ENCODE results near the gene AKAP3. TPM values are rescaled to one million over a fixed set of nuclear protein-coding genes. Genes with fewer than 3 reads are reported as not detected.

Gene AKAP3
- polyA plus RNA-seq, 12 donors: 0.76 to 1.4 (median 1.0) TPM; not detected in 2

- no peak for DNase-seq
These were observed 44.9 kb downstream of the AKAP3 start for GRCh38 chr12:4603946-4604345.

GRCh38 chr12:4603421-4603820, 45.4 kb downstream of the AKAP3 start:
- DNase-seq: no peak

- DNase-seq: no peak
These were observed 53.0 kb downstream of the AKAP3 start for GRCh38 chr12:4595881-4596280.

DNA sequence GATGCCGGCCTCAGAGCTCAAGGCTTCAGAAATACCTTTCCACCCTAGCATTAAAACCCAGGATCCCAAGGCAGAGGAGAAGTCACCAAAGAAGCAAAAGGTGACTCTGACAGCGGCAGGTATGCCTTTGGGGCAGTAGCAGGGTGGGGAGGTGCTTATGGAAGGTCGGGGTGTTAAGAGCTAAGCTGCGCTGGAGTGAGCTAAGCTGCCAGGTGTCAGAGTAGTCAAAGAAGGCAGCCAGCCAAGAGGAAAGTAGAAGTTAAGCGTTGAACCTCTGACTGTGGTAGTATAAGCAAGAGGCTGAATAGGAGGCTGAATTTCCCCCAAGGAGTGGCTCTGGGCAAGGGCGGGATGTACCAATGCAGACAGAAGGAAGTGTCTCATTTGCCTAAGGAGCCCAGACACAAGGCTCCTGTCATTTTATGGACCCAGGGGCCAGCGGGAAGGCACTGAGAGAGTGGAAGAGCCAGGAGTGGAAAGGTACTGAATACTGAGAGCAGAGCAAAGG, 57.6 kb downstream of the AKAP3 start:
- no peak for DNase-seq

GRCh38 chr12:4589941-4590340, 58.9 kb downstream of the AKAP3 start:
- DNase-seq: no peak

- DNase-seq: no peak
These were observed 59.9 kb downstream of the AKAP3 start for GRCh38 chr12:4588916-4589315.

DNA sequence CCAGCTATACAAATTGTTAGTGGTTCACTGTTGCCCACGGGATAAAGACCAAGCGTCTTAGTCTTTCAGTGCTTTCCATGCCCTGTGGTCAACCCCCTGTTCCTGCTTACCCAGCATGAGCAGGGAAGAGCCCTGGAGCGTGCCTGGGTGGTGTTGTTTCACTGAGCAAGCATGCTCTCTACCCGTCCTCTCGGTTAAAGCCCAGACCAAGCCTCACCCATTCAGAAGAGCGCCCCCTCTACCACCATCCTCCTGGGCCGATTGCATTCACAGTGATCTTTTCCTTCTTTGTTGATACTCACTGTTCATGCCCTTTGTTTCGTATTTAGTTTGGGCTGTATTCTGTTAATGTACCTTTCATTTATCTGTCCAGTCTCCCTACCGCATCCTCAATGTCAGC, 61.7 kb downstream of the AKAP3 start:
- DNase-seq: no peak

- DNase-seq: no peak
These were observed 62.4 kb downstream of the AKAP3 start for GRCh38 chr12:4586500-4586899.

DNA sequence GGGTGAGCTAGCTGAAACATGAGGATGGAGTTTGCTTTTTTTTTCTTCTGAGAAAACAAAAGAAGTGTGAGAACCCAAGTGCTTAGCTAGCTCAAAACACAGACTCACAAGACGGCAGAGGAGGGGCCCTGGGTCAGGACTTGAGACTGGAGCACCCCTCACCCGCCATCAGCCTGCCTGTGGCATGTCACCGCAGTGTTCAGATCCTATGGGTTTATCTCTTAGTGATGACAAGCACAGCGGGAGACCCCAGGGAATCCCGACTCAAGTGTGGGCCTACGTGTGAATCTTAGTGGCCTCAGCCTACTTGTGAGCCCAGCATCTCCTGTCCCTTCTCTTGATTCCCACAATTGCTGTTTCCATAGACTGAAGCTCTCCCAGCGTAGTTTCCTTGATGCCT, 64.0 kb downstream of the AKAP3 start:
- no peak for DNase-seq

DNA sequence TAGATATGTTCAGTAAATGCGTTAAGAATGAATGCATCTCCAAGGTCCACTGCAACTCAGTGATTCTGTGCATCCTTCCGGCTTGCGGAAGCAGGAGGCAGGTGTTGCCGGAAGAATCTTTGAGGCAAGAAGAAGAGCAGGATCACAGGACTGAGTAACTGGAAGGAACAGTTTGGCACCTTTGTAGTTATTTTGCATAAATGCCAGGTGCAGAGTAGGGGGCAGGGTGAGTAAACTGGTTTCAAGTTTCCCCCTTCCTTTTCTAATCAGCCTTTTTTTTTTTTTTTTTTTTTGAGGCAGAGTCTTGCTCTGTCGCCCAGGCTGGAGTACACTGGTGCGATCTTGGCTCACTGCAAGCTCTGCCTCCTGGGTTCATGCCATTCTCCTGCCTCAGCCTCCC, 64.6 kb downstream of the AKAP3 start:
- no peak for DNase-seq

DNA sequence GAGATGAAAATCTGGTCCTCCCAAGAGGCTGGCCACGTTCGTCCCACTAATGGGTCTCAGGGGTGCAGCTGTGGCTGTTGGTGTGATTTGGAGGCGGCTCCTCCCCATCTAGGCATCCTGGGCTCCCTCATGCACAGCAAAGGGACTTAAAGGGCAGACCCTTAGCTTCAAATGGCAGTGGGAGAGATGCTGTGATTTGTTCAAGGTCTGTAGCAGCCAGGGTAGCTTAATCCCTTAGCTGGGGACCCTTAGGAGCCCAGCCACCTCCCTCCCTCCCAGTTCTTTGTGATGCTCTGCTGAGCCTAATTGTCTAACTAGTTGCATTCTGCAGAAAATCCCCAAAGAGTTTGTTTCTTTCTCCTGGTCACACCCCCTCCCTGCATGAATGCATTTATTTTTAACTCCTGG, 68.6 kb downstream of the AKAP3 start:
- DNase-seq: no peak

DNA sequence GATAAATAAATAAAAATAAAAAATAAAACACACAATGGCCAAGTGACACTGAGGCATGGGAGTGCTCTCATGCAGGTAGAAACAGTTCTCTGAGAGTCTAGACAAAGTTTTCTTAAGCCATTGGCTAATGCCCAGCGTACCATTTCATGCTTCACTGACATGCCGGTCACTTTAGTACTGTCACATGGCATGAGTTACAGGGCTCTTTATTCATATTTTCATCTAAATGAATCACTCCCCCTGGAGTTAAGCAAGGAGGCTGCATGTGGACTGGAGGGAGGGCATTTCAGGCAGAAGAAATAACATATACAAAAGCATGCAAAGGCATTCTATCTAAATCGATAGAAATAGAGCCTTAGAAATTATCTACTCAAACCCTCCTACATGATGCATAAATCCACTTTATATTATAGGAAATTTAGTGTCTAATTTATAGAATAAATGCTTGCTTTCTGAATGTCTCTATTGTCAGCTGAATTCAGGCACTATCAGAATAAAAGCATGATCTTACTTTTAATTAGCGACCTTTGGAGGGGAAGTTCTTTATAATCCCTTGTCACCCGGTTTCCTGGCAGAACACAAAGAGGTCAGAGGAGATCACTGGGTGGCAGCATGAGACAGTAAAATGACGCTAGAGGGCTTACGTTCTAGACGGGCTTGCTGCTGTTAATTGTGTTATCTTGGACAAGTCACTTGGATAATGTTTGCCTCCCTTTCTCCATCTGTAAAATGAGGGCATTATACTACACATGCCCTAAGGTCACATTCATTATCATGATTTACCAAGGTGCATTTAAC, 69.3 kb downstream of the AKAP3 start:
- no peak for DNase-seq

- no peak for DNase-seq
These were observed 76.2 kb downstream of the AKAP3 start for GRCh38 chr12:4572680-4573079.

DNA sequence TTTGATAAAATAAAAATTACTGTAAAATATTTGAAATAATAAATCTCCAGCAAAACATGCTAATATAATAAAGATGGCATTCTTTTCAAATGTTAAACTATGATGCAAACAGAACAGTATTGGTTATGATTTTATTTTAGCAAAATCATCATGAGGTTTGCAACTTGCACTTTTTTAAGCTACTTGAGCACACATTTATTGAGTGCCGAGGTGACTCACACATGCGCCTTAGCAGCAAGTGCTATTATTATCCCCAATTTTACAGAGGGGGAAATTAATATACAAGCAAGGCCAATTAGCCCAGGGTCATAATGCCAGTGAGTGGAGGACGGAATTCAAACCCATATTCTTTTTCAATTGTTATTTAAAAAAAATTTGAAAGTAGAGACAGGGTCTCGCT, 79.6 kb downstream of the AKAP3 start:
- DNase-seq: no peak

GRCh38 chr12:4567073-4567881, 81.6 kb downstream of the AKAP3 start:
- peak; percentile 21 for DNase-seq

DNA sequence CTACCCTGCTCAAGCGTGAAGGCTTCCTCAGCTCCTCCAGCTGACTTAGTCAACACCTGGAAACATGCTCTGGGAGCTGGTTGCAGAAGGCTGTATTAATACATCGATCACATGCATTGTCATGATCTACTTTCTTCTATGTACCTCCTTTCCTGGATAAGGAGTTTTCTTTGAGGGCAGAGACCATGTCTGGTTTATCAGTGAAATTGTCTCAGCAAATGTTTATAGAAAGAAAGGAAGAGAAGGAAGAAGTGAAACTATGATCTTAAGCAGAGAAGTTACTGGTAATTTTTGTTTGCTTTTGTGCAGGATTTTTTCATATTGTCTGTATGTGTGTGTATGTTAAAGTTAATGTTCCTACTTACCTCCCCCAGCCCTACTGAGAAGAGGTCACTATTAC, 82.4 kb downstream of the AKAP3 start:
- DNase-seq: no peak

Other genes starting within 250 kb of the AKAP3 start
- 10 to 100 TPM in 11 of 12 donors, not detected in 1; 12.8 to 49.3 (median 37.2) TPM for gene FGF6, start 203.2 kb downstream of the AKAP3 start, polyA plus RNA-seq (ENCODE audit: insufficient read length in 12 of 12)
- 10 to 100 TPM in 9 of 12 donors, 1 to 10 TPM in 2, not detected in 1; 6.7 to 27.6 (median 13.5) TPM for gene RAD51AP1, start 110.2 kb downstream of the AKAP3 start, polyA plus RNA-seq (ENCODE audit: insufficient read length in 12 of 12)
- gene DYRK4, start 86.8 kb downstream of the AKAP3 start, polyA plus RNA-seq (ENCODE audit: insufficient read length in 12 of 12): 10 to 100 TPM in 10 of 12 donors, not detected in 2; 15.2 to 33.2 (median 19.3) TPM
- 10 to 100 TPM in 11 of 12 donors, not detected in 1; 43.5 to 89.0 (median 74.7) TPM for gene NDUFA9, start 63 bp upstream of the AKAP3 start, polyA plus RNA-seq (ENCODE audit: insufficient read length in 12 of 12)
- 1 to 10 TPM in 10 of 12 donors, not detected in 2; 3.3 to 6.1 (median 5.5) TPM for gene GALNT8, start 71.3 kb upstream of the AKAP3 start, polyA plus RNA-seq (ENCODE audit: insufficient read length in 12 of 12)

All from muscle of arm (tissue), 12 donors.